Measurements from ENCODE around the gene MFGE8.

DNA sequence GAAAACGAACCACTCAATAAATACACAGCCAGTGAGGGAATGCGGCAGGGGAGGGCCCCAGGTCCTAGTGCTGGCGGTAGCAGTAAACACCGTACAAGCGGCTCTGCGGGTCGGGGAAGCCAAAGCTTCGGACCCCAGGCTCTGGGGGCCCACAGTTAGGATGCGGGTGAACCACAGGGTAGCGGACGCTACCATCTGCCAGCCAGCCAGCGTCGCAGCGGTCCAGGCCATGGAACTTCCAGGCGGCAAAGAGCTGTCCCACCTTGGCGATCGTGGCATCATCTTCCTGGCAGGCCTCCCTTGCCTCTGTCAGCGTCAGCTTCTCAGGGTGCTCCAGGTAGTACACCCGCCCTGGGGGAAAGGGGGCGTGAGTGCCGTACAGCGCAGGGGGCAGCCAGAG lies 35.3 kb downstream of the MFGE8 start:
- TF ChIP-seq, protein P1, sequence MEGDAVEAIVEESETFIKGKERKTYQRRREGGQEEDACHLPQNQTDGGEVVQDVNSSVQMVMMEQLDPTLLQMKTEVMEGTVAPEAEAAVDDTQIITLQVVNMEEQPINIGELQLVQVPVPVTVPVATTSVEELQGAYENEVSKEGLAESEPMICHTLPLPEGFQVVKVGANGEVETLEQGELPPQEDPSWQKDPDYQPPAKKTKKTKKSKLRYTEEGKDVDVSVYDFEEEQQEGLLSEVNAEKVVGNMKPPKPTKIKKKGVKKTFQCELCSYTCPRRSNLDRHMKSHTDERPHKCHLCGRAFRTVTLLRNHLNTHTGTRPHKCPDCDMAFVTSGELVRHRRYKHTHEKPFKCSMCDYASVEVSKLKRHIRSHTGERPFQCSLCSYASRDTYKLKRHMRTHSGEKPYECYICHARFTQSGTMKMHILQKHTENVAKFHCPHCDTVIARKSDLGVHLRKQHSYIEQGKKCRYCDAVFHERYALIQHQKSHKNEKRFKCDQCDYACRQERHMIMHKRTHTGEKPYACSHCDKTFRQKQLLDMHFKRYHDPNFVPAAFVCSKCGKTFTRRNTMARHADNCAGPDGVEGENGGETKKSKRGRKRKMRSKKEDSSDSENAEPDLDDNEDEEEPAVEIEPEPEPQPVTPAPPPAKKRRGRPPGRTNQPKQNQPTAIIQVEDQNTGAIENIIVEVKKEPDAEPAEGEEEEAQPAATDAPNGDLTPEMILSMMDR (conservative IDR thresholded peaks at IDR 0.05; ENCODE audit: low read depth, low read length), result no peak
- no peak for TF ChIP-seq EZH2 (IDR thresholded peaks at IDR 0.05; ENCODE audit: borderline replicate concordance, low read depth, low read length, poor library complexity, severe bottlenecking)

All from A673 (cell line).